ENCODE data around the gene CDHR2. TPM values are rescaled to one million over a fixed set of nuclear protein-coding genes. Genes with fewer than 3 reads are reported as not detected.

Gene CDHR2
- total RNA-seq, 1 donor from 2014 or later = 0.20 TPM

Small RNA genes within 50 kb of the gene (microRNA-seq; reads per million reads assigned to microRNA genes)
- gene MIR4281 (ENCODE audit: borderline number of aligned reads) = not detected

Other genes with a start within 250 kb of the CDHR2 start
- 82.2 TPM for gene KIAA1191, start 187.6 kb upstream of the CDHR2 start, total RNA-seq
- 4.4 TPM for gene ARL10, start 183.9 kb upstream of the CDHR2 start, total RNA-seq
- gene NOP16, start 160.7 kb upstream of the CDHR2 start, total RNA-seq = 19.0 TPM
- 222 TPM for gene HIGD2A, start 160.6 kb upstream of the CDHR2 start, total RNA-seq
- 223 TPM for gene CLTB, start 132.8 kb upstream of the CDHR2 start, total RNA-seq
- gene FAF2, start 101.0 kb upstream of the CDHR2 start, total RNA-seq = 16.2 TPM
- gene RNF44, start 11.9 kb upstream of the CDHR2 start, total RNA-seq = 32.4 TPM
- gene GPRIN1, start 60.8 kb downstream of the CDHR2 start, total RNA-seq = 0.50 TPM
- not detected for gene SNCB, start 81.2 kb downstream of the CDHR2 start, total RNA-seq
- not detected for gene EIF4E1B, start 81.3 kb downstream of the CDHR2 start, total RNA-seq
- gene TSPAN17, start 98.1 kb downstream of the CDHR2 start, total RNA-seq = 31.7 TPM

Measured in left ventricle myocardium superior (tissue), 1 donor.